Endodermal cell (in vitro differentiated cells): ENCODE measurements around the gene AGBL1. TPM values are rescaled to one million over a fixed set of nuclear protein-coding genes. Genes with fewer than 3 reads are reported as not detected.

Experiments used
- DNase-seq: peaks from one replicate; pipeline ENCODE4 v3.0.0-alpha.2; 2017
- H3K27ac ChIP-seq: 2 replicates; pipeline ENCODE4 v1.5.1; 2013; ENCODE audit warnings: mild to moderate bottlenecking, low read depth, low read length, moderate library complexity
- H3K27me3 ChIP-seq: 2 replicates; pipeline ENCODE4 v1.6.1; 2013; ENCODE audit warnings: mild to moderate bottlenecking, low read length, moderate library complexity; ENCODE audit not compliant: insufficient read depth, control insufficient read depth, poor library complexity, severe bottlenecking
- H3K36me3 ChIP-seq: 2 replicates; pipeline ENCODE4 v1.7.0; 2013; ENCODE audit warnings: mild to moderate bottlenecking, low read length, moderate library complexity; ENCODE audit not compliant: control insufficient read depth, insufficient read depth
- H3K4me1 ChIP-seq: one replicate; pipeline ENCODE4 v1.7.0; 2013; ENCODE audit warnings: low read length; ENCODE audit not compliant: control insufficient read depth, insufficient read depth
- H3K4me3 ChIP-seq: 2 replicates; pipeline ENCODE4 v1.5.1; 2013; ENCODE audit warnings: mild to moderate bottlenecking, low read length, moderate library complexity
- H3K9ac ChIP-seq: 2 replicates; pipeline ENCODE4 v1.6.1; 2013; ENCODE audit warnings: mild to moderate bottlenecking, low read length, moderate library complexity; ENCODE audit not compliant: poor library complexity, severe bottlenecking; ENCODE audit errors: extremely low read depth
- H3K9me3 ChIP-seq: 2 replicates; pipeline ENCODE4 v1.6.1; 2013; ENCODE audit warnings: mild to moderate bottlenecking, low read length, moderate library complexity; ENCODE audit not compliant: control insufficient read depth
- H3K27ac Mint-ChIP-seq: 2 replicates; pipeline ENCODE4 v1.8.0; 2020; ENCODE audit warnings: mixed read lengths
- H3K27me3 Mint-ChIP-seq: 2 replicates; pipeline ENCODE4 v1.8.0; 2021; ENCODE audit warnings: mild to moderate bottlenecking, mixed read lengths; ENCODE audit not compliant: insufficient read depth
- H3K36me3 Mint-ChIP-seq: 2 replicates; pipeline ENCODE4 v1.8.0; 2020; ENCODE audit warnings: low read depth, mixed read lengths
- H3K4me1 Mint-ChIP-seq: 2 replicates; pipeline ENCODE4 v1.8.0; 2020; ENCODE audit warnings: mixed read lengths
- H3K4me3 Mint-ChIP-seq: 2 replicates; pipeline ENCODE4 v1.8.0; 2020; ENCODE audit warnings: mild to moderate bottlenecking, moderate library complexity, mixed read lengths
- H3K9me3 Mint-ChIP-seq: 2 replicates; pipeline ENCODE4 v1.8.0; 2020; ENCODE audit warnings: mild to moderate bottlenecking, mixed read lengths
- WGBS, 2 experiments: methylation state at CpG; one replicate each; pipeline versions ENCODE4 v1.1.5 to v1.1.7; 2013; ENCODE audit warnings: missing lambda C conversion rate in 2 of 2, mixed read lengths in 1 of 2; ENCODE audit not compliant: insufficient coverage in 1 of 2, insufficient read length in 1 of 2; 5-methylcytosine and 5-hydroxymethylcytosine counted together
- total RNA-seq, 2 donors: library from RNA; stranded (reverse); fragmentation: NEBNext Ultra II Directional in 1 of 2; extraction: Animal tissue kit (Norgen Biotek cat#: 25700) in 1 of 2; gene quantifications; 2 replicates in 1 of 2; 3 replicates in 1 of 2; pipeline ENCODE4 v1.2.1, GENCODE V29; 2021
- TF ChIP-seq, protein P1 (sequence below): fragments of 200-600 bp; sonication (generic); conservative IDR thresholded peaks from 2 replicates; pipeline ENCODE4 v1.5.0; 2021; ENCODE audit warnings: antibody characterized with exemption, mild to moderate bottlenecking

AGBL1 gene
- total RNA-seq, 2 donors from 2014 or later: 0.07 to 0.11 TPM

DNA sequence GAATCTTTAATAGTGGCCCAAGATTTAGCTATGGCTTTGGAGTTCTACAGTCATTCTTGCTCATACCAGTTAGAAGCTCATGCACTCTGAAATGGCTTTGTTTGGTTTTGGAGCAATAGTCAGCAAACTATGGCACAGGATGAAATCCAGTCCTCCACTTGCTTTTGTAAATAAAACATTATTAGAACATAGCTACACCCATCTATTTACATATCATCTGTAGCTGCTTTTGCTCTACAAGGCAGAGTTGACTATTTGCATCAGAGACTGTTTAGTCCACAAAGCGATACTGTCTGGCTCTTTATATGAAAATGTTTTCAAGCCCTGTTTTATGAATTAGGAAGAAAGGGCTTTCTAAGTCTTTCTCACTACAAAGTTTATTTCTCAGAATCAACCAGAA, 716.9 kb downstream of the AGBL1 start:
- DNase-seq: no peak
- Mint-ChIP-seq H3K27me3 (no peaks in the 10 kb centered on the region), H3K9me3 (no peaks in the 10 kb centered on the region), H3K4me3 (no peak overlapping the region), H3K36me3 (no peaks in the 10 kb centered on the region), H3K27ac (no peak overlapping the region), H3K4me1 (peaks cover 2% of the 10 kb centered on the region)
- Histone ChIP-seq H3K27me3 (no peaks in the 10 kb centered on the region), H3K4me1 (no peaks in the 10 kb centered on the region), H3K9me3 (no peaks in the 10 kb centered on the region), H3K27ac (no peak overlapping the region), H3K4me3 (no peak overlapping the region), H3K9ac (no peak overlapping the region), H3K36me3 (no peaks in the 10 kb centered on the region)
- TF ChIP-seq, protein P1, sequence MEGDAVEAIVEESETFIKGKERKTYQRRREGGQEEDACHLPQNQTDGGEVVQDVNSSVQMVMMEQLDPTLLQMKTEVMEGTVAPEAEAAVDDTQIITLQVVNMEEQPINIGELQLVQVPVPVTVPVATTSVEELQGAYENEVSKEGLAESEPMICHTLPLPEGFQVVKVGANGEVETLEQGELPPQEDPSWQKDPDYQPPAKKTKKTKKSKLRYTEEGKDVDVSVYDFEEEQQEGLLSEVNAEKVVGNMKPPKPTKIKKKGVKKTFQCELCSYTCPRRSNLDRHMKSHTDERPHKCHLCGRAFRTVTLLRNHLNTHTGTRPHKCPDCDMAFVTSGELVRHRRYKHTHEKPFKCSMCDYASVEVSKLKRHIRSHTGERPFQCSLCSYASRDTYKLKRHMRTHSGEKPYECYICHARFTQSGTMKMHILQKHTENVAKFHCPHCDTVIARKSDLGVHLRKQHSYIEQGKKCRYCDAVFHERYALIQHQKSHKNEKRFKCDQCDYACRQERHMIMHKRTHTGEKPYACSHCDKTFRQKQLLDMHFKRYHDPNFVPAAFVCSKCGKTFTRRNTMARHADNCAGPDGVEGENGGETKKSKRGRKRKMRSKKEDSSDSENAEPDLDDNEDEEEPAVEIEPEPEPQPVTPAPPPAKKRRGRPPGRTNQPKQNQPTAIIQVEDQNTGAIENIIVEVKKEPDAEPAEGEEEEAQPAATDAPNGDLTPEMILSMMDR: no peak
- 100% methylated on average over 1 of the region's 1 CpG; no CpG with 5 or more reads in 1 of the 2 experiments for WGBS, 2 experiments

GRCh38 chr15:86797135-86797534, 717.5 kb downstream of the AGBL1 start:
- Mint-ChIP-seq H3K27me3 (no peaks in the 10 kb centered on the region), H3K9me3 (no peaks in the 10 kb centered on the region), H3K36me3 (no peaks in the 10 kb centered on the region), H3K4me3 (no peak overlapping the region), H3K27ac (no peak overlapping the region), H3K4me1 (peaks cover 2% of the 10 kb centered on the region)
- H3K9ac ChIP-seq: no peak overlapping the region
- TF ChIP-seq, protein P1: no peak
- 89 to 100% methylated on average over 3 of the region's 3 CpGs for WGBS, 2 experiments
- H3K4me1 ChIP-seq: no peaks in the 10 kb centered on the region
- H3K27me3 ChIP-seq: no peaks in the 10 kb centered on the region
- no peaks in the 10 kb centered on the region for H3K9me3 ChIP-seq
- DNase-seq: no peak
- H3K36me3 ChIP-seq: no peaks in the 10 kb centered on the region
- H3K27ac ChIP-seq: no peak overlapping the region
- H3K4me3 ChIP-seq: no peak overlapping the region

DNA sequence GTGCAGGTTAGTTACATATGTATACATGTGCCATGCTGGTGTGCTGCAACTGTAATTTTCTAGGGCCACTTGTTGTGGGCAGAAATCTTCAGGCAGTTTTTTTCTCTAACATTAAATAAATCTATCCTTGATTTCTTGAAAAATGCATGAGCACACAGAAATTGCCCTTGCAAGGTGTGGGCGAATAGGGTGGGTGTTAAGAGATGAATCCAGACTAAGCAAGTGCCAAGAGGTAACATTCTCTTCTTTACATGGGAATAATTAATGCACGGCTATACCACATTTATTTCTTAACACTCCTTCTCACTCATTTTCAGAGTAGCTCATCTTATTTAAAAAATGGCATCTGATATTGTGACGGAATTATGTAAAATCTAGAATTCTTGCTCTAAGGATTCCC, 719.6 kb downstream of the AGBL1 start:
- Histone ChIP-seq H3K36me3 (no peaks in the 10 kb centered on the region), H3K4me3 (no peak overlapping the region), H3K9ac (no peak overlapping the region), H3K27me3 (no peaks in the 10 kb centered on the region), H3K4me1 (no peaks in the 10 kb centered on the region), H3K27ac (no peak overlapping the region), H3K9me3 (no peaks in the 10 kb centered on the region)
- no peak for DNase-seq
- H3K36me3 Mint-ChIP-seq: no peaks in the 10 kb centered on the region
- 100% methylated on average over 3 of the region's 3 CpGs; no CpG with 5 or more reads in 1 of the 2 experiments for WGBS, 2 experiments
- no peak overlapping the region for H3K27ac Mint-ChIP-seq
- no peaks in the 10 kb centered on the region for H3K27me3 Mint-ChIP-seq
- TF ChIP-seq, protein P1: no peak
- H3K9me3 Mint-ChIP-seq: no peaks in the 10 kb centered on the region
- no peak overlapping the region for H3K4me3 Mint-ChIP-seq
- H3K4me1 Mint-ChIP-seq: peaks cover 12% of the 10 kb centered on the region
